HepG2 (cell line): ENCODE results near the gene VTN. TPM values are rescaled to one million over a fixed set of nuclear protein-coding genes. Genes with fewer than 3 reads are reported as not detected.

Source experiments
- AHDC1 ChIP-seq: sonication (generic); formaldehyde crosslinking; IDR thresholded peaks from 2 replicates; pipeline ENCODE4 v1.5.1; 2020; ENCODE audit warnings: mild to moderate bottlenecking, missing genetic modification reagents, borderline replicate concordance
- CAMTA2 ChIP-seq: sonication (generic); formaldehyde crosslinking; IDR thresholded peaks from 2 replicates; pipeline ENCODE4 v1.4.0; 2020; ENCODE audit warnings: mild to moderate bottlenecking, missing genetic modification reagents, borderline replicate concordance
- CEBPG ChIP-seq: IDR thresholded peaks from 2 replicates; pipeline ENCODE4 v1.6.1; 2016
- CHD4 ChIP-seq: fragments of 200-600 bp; sonication (generic); IDR thresholded peaks from 2 replicates; pipeline ENCODE4 v1.7.0; 2017; ENCODE audit warnings: mild to moderate bottlenecking, low read length, borderline replicate concordance
- FOXA1 ChIP-seq, 2 experiments: fragments of 450-650 bp in 1 of 2; sonication (generic) in 1 of 2; formaldehyde crosslinking in 1 of 2; IDR thresholded peaks; 2 replicates each; pipeline versions ENCODE4 v1.4.0 to v1.6.1; 2016 to 2020; ENCODE audit warnings: missing genetic modification reagents in 1 of 2
- GFI1 ChIP-seq: sonication (generic); formaldehyde crosslinking; IDR thresholded peaks from 2 replicates; pipeline ENCODE4 v1.5.0; 2020; ENCODE audit warnings: missing genetic modification reagents, mild to moderate bottlenecking, borderline replicate concordance
- KDM3A ChIP-seq: IDR thresholded peaks from 2 replicates; pipeline ENCODE4 v1.6.1; 2018; ENCODE audit warnings: low read depth, missing compliant biosample characterization
- KDM4B ChIP-seq: sonication (generic); formaldehyde crosslinking; IDR thresholded peaks from 2 replicates; pipeline ENCODE4 v1.4.0; 2020; ENCODE audit warnings: missing genetic modification reagents
- SRF ChIP-seq: IDR thresholded peaks from 2 replicates; pipeline ENCODE4 v1.6.1; 2011; ENCODE audit warnings: mild to moderate bottlenecking, low read depth, low read length, moderate library complexity
- ZBTB40 ChIP-seq, 2 experiments: fragments of 450-650 bp in 1 of 2; sonication (generic) in 1 of 2; formaldehyde crosslinking in 1 of 2; IDR thresholded peaks; 2 replicates each; pipeline versions ENCODE4 v1.6.1 to v1.8.0; 2016 to 2022; ENCODE audit warnings: antibody characterized with exemption in 1 of 2, mild to moderate bottlenecking in 1 of 2, missing genetic modification reagents in 1 of 2
- ZNF160 ChIP-seq: sonication (generic); formaldehyde crosslinking; IDR thresholded peaks from 2 replicates; pipeline ENCODE4 v1.8.0; 2022; ENCODE audit warnings: mild to moderate bottlenecking, inconsistent platforms, missing genetic modification reagents
- ZNF335 ChIP-seq: sonication (generic); formaldehyde crosslinking; IDR thresholded peaks from 2 replicates; pipeline ENCODE4 v1.4.0; 2020; ENCODE audit warnings: missing genetic modification reagents
- ZNF678 ChIP-seq: sonication (generic); formaldehyde crosslinking; IDR thresholded peaks from 2 replicates; pipeline ENCODE4 v1.4.0; 2020; ENCODE audit warnings: mild to moderate bottlenecking, missing genetic modification reagents
- ZNF749 ChIP-seq: sonication (generic); formaldehyde crosslinking; IDR thresholded peaks from 2 replicates; pipeline ENCODE4 v1.8.0; 2022; ENCODE audit warnings: mild to moderate bottlenecking, missing genetic modification reagents, moderate library complexity, borderline replicate concordance
- ZNF879 ChIP-seq: sonication (generic); formaldehyde crosslinking; IDR thresholded peaks from 2 replicates; pipeline ENCODE4 v1.8.1; 2023; ENCODE audit warnings: missing genetic modification reagents
- polyA plus RNA-seq, 8 experiments: library from polyadenylated mRNA; depleted of rRNA in 3 of 8; stranded (reverse) in 7 of 8; unstranded in 1 of 8; fragments of >200 nt; fragmentation: Illumina TruSeq in 4 of 8; extraction: Trizol in 4 of 8; gene quantifications; 2 replicates each; pipeline versions ENCODE4 v1.2.1 to v1.2.3, GENCODE V29; 2011 to 2016; ENCODE audit warnings: low read depth in 4 of 8, missing spikeins in 1 of 8, mixed read lengths in 1 of 8; ENCODE audit not compliant: insufficient read depth in 1 of 8
- total RNA-seq, 5 experiments: library from RNA; depleted of rRNA; stranded (reverse); fragments of >200 nt; fragmentation: Illumina TruSeq; extraction: Trizol; gene quantifications; 2 replicates each; pipeline ENCODE4 v1.2.3, GENCODE V29; 2016; ENCODE audit warnings: low read depth in 1 of 5

Gene VTN
- total and polyA plus RNA-seq, 2 of the 13 experiments (the other 11 are each of a cell fraction or from before 2014, with no cell fraction given), result 108 to 131 TPM

GRCh38 chr17:28370035-28370743, at the start of gene VTN (continued):
- TF ChIP-seq ZBTB40 (IDR thresholded peaks at IDR 0.05) (no peak), ZBTB40 (CRISPR knock-in tag; IDR thresholded peaks at IDR 0.05) (peak; percentile 45; the same call in 1 of the 2 replicates), CAMTA2 (no peak), GFI1 (CRISPR knock-in tag) (peak; percentile 93), ZNF160 (no peak), CHD4 (no peak), AHDC1 (CRISPR knock-in tag) (peak; percentile 80), ZNF749 (CRISPR knock-in tag) (0 out of 2 replicates have a peak, but pooled peaks have one; percentile 25), KDM3A (no peak), SRF (peak; percentile 66; the same call in 1 of the 2 replicates), ZNF678 (CRISPR knock-in tag) (no peak), ZNF879 (CRISPR knock-in tag) (no peak), FOXA1 (IDR thresholded peaks at IDR 0.05) (peak; percentile 52; the same call in 1 of the 2 replicates), FOXA1 (CRISPR knock-in tag; IDR thresholded peaks at IDR 0.05) (peak; percentile 80), KDM4B (CRISPR knock-in tag) (peak; percentile 62; the same call in 1 of the 2 replicates), ZNF335 (CRISPR knock-in tag) (peak; percentile 67), CEBPG (CRISPR knock-in tag) (peak; percentile 91)
